D341Med (cell line): ENCODE measurements around the gene RDH13.
"Not testable (repeated sequence)": the region's sequence is repeated elsewhere in the genome, so short reads cannot be mapped to it uniquely, and the experiment has no call there.

Experiments
- DNase-seq: peaks from one replicate; pipeline ENCODE4 v3.0.0; 2012; ENCODE audit warnings: low spot score

Gene RDH13

GRCh38 chr19:55044771-55045716 is 17.9 kb downstream of the RDH13 start:
- DNase-seq, result no peak

GRCh38 chr19:55044286-55044685 is 18.7 kb downstream of the RDH13 start:
- no peak for DNase-seq

DNA sequence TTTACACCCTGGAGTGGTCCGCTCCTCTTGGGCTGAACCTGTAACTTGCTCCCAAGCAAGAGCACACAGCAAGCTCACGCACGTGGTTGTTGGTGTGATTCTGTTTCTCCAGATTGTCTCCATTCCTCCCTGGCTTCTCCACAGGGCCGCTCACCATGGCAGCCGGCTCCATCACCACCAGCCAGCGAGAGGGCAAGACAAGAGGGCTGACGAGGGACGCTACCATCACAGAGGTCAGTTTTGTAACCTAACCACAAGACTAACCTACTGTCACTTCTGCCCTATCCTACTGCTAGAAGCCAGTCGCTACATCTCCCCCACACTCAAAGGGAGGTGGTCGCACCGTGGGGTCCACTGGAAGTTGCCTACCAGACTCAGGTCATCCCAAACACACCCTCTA is 20.3 kb downstream of the RDH13 start:
- DNase-seq, result no peak

GRCh38 chr19:55042344-55042678 is 20.6 kb downstream of the RDH13 start:
- no peak for DNase-seq

DNA sequence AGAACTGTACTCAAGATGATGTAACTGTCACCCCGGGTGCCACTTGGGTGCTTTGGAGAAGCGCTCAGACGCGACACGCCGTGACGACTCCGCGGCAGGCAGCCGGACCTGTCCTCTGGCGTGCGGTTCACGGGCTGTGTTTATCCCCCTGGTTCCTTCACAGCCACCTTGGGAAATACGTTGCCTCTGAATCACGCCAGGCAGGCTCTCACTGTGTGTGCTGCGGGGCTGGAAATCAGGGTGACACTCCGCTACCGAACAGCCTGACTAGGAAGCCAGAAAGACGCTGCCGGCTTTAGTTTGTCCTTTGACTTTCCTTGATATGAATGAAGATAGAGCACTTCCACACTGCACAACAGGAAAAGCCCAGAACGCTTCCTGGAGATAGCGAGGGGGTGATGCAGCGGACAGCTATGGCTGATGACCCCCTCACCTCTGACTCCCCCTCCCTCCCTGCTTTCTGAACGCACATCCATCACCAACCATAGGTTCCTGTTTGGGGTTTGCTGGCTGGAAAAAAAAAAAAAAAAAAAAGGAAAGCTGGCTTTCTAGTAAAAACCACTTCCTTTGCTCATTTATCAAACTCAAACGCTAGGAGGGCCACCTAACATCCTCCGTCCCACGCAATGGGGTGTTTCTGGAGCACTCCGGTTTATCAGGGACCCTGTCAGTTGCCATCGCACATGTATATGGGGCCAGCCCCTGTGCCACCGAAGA is 21.2 kb downstream of the RDH13 start:
- DNase-seq, result no peak

DNA sequence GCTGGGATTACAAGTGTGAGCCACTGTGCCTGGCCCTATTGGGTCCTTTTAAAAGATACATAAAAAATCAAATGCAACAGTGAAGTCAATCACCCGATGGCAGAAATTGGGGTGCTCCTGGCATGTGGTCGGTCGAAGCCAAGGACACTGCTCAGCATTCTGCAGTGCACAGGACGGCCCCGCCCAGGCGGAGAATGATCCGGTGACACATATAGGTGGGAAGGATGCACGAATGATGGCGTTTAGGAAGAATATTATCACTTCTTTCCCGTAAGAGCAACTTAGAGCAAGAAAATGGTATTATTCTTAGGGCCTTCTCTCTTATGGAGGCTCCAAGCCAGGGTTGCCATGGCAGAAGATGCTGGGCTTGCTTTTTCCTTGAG is 21.7 kb downstream of the RDH13 start:
- no peak for DNase-seq

- not testable (repeated sequence) for DNase-seq
These were observed 22.3 kb downstream of the RDH13 start for GRCh38 chr19:55040654-55041053.

- not testable (repeated sequence) for DNase-seq
These were observed 25.3 kb downstream of the RDH13 start for GRCh38 chr19:55037603-55038002.

- DNase-seq, result no peak
These were observed 26.9 kb downstream of the RDH13 start for GRCh38 chr19:55036058-55036457.

DNA sequence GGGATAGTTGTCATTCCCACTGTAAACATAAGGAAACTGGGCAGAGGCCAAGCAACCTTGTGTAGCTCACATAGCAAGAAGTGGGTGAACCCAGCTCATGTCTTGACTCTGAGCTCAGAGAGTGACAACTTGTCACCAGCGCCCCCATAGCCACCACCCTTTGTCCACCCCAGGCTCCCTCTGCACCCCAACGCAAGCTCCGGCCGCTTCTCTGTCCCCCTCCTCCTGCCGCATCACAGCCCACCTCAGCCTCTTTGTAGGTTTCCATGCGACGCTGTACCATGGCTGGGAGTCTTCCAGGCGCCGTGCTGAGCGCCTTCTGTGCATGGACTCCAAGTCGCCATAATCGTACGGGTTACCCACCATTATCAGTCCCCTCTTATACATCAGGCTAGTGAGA is 28.2 kb downstream of the RDH13 start:
- DNase-seq, result no peak

- DNase-seq, result not testable (repeated sequence)
These were observed 29.8 kb downstream of the RDH13 start for GRCh38 chr19:55032976-55033643.

GRCh38 chr19:55032170-55032800 is 30.7 kb downstream of the RDH13 start:
- DNase-seq, result no peak

GRCh38 chr19:55031178-55031577 is 31.8 kb downstream of the RDH13 start:
- no peak for DNase-seq

DNA sequence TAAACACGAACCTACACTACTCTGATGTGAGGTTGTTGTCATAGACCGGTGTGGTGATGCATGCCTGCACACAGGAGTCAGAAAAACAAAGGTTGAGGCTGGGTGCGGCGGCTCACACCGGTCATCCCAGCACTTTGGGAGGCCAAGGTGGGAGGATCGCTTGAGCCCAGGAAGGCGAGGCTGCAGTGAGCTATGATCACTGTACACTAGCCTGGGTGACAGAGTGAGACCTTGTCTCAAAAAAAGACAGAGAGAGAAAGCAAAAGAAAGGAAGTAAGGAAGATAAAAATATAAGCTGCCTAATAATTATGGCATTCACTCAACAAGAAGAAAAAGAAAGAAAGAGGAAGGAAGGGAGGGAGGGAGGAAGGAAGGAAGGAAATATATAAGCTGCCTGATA is 34.2 kb downstream of the RDH13 start:
- DNase-seq, result no peak

- DNase-seq, result no peak
These were observed 35.2 kb downstream of the RDH13 start for GRCh38 chr19:55027472-55028337.

DNA sequence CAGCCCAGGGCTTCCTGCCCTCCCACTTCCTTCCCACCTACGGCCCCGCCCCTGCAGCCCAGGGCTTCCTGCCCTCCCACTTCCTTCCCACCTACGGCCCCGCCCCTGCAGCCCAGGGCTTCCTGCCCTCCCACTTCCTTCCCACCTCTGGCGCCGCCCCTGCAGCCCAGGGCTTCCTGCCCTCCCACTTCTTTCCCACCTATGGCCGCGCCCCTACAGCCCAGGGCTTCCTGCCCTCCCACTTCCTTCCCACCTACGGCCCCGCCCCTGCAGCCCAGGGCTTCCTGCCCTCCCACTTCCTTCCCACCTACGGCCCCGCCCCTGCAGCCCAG is 35.8 kb downstream of the RDH13 start:
- DNase-seq, result not testable (repeated sequence)

DNA sequence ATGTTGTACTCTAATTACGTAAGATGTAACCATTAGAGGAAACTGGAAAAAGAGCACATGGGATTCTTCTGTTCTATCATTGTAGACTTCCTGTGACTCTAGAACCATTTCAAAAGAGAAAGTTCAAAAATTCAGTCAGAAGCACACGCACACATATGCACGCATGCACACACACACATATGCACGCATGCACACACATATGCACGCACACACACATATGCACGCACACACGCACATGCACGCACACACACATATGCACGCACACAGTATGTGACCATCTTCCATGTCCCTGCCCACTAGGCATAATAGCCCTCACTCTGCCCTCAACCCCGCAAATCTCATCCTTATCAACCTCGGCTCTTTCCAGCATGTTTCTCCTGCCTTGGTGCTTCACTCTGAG is 38.8 kb downstream of the RDH13 start:
- no peak for DNase-seq

DNA sequence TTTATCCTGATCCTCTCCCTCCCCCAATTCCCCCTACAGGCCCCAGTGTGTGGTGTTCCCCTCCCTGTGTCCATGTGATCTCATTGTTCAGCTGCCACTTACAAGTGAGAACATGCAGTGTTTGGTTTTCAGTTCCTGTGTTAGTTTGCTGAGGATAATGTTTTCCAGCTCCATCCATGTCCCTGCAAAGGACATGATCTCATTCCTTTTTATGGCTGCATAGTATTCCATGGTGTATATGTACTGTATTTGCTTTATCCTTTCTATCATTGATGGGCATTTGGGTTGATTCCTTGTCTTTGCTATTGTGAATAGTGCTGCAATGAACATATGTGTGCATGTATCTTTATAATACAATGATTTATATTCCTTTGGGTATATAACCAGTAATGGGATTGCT is 42.6 kb downstream of the RDH13 start:
- DNase-seq, result not testable (repeated sequence)

- no peak for DNase-seq
These were observed 44.3 kb downstream of the RDH13 start for GRCh38 chr19:55018633-55019032.

DNA sequence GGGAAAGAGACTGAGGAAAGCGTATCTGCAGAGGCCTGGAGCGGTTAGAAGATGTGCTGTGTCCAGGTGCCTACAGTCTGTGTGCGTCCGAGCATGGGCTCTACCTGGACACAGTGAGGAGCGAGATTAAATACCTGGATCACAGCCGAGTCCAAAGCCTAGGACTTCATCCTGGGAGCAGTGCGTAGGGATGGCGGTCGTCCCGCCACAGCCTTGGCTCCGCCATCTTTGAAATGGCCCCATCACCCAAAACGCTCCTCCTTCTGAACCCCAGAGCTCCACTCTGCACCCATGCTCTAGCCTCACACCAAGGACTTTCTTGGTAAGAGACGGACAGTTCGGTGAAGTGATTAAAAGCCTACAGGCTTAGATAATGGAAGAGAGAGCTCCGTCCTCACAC is 44.7 kb downstream of the RDH13 start:
- DNase-seq, result no peak

- no peak for DNase-seq
These were observed 46.9 kb downstream of the RDH13 start for GRCh38 chr19:55016017-55016416.

GRCh38 chr19:55015126-55015525 is 47.8 kb downstream of the RDH13 start:
- no peak for DNase-seq
